GM12873 (cell line): ENCODE measurements around the gene FRMD4A.

Experiments used
- TF ChIP-seq, protein P1 (sequence below): IDR thresholded peaks from 2 replicates; pipeline ENCODE4 v1.5.1; 2012; ENCODE audit warnings: low read depth, mild to moderate bottlenecking, moderate library complexity, low read length, control low read depth; ENCODE audit not compliant: insufficient read depth; ENCODE audit errors: missing control alignments

Gene FRMD4A

DNA sequence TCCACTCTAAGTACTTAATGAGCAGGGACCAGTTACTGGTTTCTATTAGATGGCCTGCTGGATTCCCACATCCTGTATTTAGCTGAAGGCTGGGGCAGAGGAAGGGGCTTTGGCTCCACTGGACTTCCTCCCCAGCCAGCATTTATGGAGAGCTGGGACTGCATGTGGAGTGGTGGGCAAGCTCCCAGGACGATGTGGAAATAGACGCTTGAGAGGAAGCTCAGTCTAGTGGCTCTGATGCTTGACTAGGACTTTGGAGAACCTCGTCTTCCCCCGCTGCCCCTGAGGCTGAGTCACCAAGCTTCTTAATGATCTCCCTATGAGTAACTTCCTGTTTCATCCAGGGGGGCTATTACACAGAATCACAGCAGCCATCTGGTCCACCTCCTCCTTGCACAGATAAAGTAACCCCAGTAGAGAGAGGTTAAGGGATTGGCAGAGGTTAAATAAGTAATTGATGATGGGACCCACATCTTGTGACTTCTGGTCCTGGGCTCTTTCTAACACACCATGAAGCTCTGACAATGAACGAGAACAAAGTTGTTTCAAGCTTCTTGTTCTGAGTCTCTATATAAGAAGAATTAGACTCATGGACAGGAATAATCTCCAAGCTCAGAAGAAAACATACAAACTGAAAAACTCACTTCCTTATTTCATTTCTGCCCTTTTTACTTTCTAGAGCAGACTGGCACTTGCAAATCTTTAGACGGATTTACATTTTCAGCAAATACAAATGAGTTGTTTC lies 617.7 kb downstream of the FRMD4A start:
- TF ChIP-seq, protein P1, sequence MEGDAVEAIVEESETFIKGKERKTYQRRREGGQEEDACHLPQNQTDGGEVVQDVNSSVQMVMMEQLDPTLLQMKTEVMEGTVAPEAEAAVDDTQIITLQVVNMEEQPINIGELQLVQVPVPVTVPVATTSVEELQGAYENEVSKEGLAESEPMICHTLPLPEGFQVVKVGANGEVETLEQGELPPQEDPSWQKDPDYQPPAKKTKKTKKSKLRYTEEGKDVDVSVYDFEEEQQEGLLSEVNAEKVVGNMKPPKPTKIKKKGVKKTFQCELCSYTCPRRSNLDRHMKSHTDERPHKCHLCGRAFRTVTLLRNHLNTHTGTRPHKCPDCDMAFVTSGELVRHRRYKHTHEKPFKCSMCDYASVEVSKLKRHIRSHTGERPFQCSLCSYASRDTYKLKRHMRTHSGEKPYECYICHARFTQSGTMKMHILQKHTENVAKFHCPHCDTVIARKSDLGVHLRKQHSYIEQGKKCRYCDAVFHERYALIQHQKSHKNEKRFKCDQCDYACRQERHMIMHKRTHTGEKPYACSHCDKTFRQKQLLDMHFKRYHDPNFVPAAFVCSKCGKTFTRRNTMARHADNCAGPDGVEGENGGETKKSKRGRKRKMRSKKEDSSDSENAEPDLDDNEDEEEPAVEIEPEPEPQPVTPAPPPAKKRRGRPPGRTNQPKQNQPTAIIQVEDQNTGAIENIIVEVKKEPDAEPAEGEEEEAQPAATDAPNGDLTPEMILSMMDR: no peak

DNA sequence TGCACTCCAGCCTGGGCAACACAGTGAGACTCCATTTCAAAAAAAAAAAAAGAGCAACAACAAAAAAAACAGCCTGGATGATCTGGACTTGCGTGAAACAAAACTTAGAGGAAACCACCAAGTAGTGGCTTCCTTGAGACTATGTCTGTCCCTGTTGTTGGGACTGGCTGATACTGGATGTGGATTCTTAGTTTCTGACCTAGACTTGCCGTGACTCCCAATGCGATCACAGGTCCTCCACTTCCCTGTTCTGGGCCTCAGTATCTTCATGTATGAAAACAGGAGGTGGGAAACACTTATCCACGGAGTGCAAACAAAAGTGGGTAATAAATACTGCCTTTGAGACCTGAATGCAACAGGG lies 618.3 kb downstream of the FRMD4A start:
- TF ChIP-seq, protein P1: no peak

DNA sequence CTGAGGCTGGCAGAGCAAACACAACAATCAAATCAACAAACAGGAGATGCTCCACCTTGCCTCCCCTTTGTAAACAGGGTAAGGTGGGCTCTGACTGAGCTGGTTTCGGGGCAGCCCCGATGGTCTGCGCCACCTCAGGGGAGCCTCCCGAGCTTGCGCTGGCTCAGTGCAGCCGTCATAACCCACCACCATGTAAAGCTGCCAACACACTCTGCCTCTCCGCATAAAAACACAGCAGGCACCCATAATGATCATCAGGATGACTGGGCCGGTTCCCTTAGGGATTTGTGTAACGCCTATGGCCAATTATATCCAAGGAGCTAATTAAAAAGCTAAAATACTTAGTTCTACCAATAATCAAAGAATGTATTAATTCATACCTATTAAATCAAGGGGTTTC lies 619.4 kb downstream of the FRMD4A start:
- TF ChIP-seq, protein P1: no peak

- TF ChIP-seq, protein P1: no peak
These were observed 620.6 kb downstream of the FRMD4A start for GRCh38 chr10:13709931-13710650.

DNA sequence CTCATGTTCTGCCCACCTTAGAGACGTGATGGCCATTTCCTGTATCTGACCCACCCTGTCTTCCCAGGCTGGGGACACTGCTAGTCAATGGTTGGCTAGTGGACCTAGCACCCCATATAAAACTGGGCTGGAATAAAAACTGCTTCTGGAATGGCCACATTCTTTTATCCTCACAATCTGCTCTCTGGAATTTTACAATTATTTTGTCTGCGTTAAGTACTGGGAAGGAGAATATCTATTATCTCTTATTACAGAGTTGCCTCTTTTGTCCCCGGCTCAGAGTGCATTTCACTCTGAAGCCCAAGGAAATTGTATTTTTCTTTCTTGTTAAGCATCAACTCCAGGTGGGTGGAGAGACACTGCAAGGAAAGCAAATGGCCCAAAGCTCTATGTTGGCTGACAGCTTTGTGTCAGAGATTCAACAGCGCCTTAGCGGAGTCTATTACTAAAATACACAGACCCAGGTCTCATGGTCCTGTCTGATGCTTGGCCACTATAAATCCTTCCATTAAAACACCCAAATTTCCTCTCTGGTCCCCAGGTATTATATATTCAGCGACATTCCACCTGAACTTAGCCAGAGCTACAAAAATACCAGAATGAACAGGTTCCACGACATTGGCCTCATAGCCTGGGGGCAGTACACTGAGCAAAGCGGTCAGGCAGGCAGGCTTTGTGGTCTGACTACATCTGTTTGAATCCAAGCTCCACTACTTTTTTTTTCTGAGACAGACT lies 622.3 kb downstream of the FRMD4A start:
- TF ChIP-seq, protein P1: no peak

- TF ChIP-seq, protein P1: no peak
These were observed 623.4 kb downstream of the FRMD4A start for GRCh38 chr10:13707156-13707881.
